Endothelial cell of umbilical vein (primary cell): Measurements from ENCODE around the gene SYMPK. TPM values are rescaled to one million over a fixed set of nuclear protein-coding genes. Genes with fewer than 3 reads are reported as not detected.

Experiments
- BruUV-seq: library from RNA; stranded (reverse); fragments of 400-500 nt; replicated peaks from 2 replicates; lab custom pipeline; 2021; lab: Mats Ljungman, UMichigan
- CTCF ChIA-PET: fragments of 300-600, 350-600 bp; sonication (Branson Sonifier 250); formaldehyde crosslinking; loops from one replicate; lab custom pipeline; 2021; ENCODE audit warnings: antibody characterized with exemption, inconsistent platforms; lab: Charles Lee
- POLR2A ChIA-PET: fragments of 300-600, 350-600 bp; sonication (Branson Sonifier 250); formaldehyde crosslinking; loops from one replicate; lab custom pipeline; 2021; ENCODE audit warnings: antibody characterized with exemption, inconsistent platforms; lab: Charles Lee
- DNase-seq: peaks from one replicate; pipeline ENCODE4 v3.0.0-alpha.2; 2011; ENCODE audit warnings: low read depth, low spot score
- FAIRE-seq: peaks from 2 replicates; lab custom pipeline; 2011; peaks lifted over from hg19 to GRCh38; lab: Jason Lieb, UNC
- H2AFZ ChIP-seq: 2 replicates; pipeline ENCODE4 v1.6.0; 2012; ENCODE audit warnings: low read depth, low read length, control low read depth, inconsistent platforms
- H3K27ac ChIP-seq: 2 replicates; pipeline ENCODE4 v1.5.1; 2011; ENCODE audit warnings: low read depth, mild to moderate bottlenecking, control low read depth, low read length, moderate library complexity; ENCODE audit not compliant: insufficient read depth
- H3K27me3 ChIP-seq, 2 experiments: 2 replicates each; pipeline versions ENCODE4 v1.6.0 to v1.6.1; 2011; ENCODE audit warnings: low read length in 2 of 2, mixed read lengths in 1 of 2; ENCODE audit not compliant: control insufficient read depth in 2 of 2, insufficient read depth in 2 of 2
- H3K36me3 ChIP-seq, 2 experiments: 2 replicates in 1 of 2; 3 replicates in 1 of 2; pipeline ENCODE4 v1.5.1; 2011; ENCODE audit warnings: low read length in 2 of 2, mild to moderate bottlenecking in 1 of 2, moderate library complexity in 1 of 2; ENCODE audit not compliant: control insufficient read depth in 2 of 2, insufficient read depth in 2 of 2; ENCODE audit errors: extremely low read depth in 1 of 2
- H3K4me1 ChIP-seq: 3 replicates; pipeline ENCODE4 v1.5.1; 2011; ENCODE audit warnings: mild to moderate bottlenecking, low read length; ENCODE audit not compliant: control insufficient read depth, insufficient read depth; ENCODE audit errors: extremely low read depth
- H3K4me2 ChIP-seq: 2 replicates; pipeline ENCODE4 v1.6.1; 2011; ENCODE audit warnings: low read length, control low read depth, mixed read lengths; ENCODE audit not compliant: insufficient read depth
- H3K4me3 ChIP-seq, 3 experiments: fragments of 200-600 bp in 1 of 3; sonication (generic), shearing (Covaris generic) in 1 of 3; replicated peaks in 1 of 3; 2 replicates each; pipeline ENCODE4 v1.5.1; 2011 to 2016; ENCODE audit warnings: control low read depth in 3 of 3, low read length in 3 of 3, mild to moderate bottlenecking in 2 of 3, inconsistent platforms in 1 of 3, low read depth in 1 of 3, moderate library complexity in 1 of 3; ENCODE audit not compliant: insufficient read depth in 1 of 3
- H3K79me2 ChIP-seq: 2 replicates; pipeline ENCODE4 v1.6.0; 2012; ENCODE audit warnings: low read length, inconsistent platforms; ENCODE audit not compliant: control insufficient read depth, insufficient read depth
- H3K9ac ChIP-seq: replicated peaks from 2 replicates; pipeline ENCODE3; 2011; ENCODE audit warnings: low read length, control low read depth; ENCODE audit not compliant: insufficient read depth; ENCODE audit errors: extremely low read depth
- H3K9me1 ChIP-seq: replicated peaks from 3 replicates; pipeline ENCODE4 v1.6.0; 2011; ENCODE audit warnings: mild to moderate bottlenecking, low read length; ENCODE audit not compliant: control insufficient read depth, insufficient read depth; ENCODE audit errors: extremely low read depth
- H3K9me3 ChIP-seq: replicated peaks from 2 replicates; pipeline ENCODE4 v1.5.1; 2012; ENCODE audit warnings: low read length, inconsistent platforms; ENCODE audit not compliant: control insufficient read depth, insufficient read depth
- H4K20me1 ChIP-seq: replicated peaks from 2 replicates; pipeline ENCODE3; 2011; ENCODE audit warnings: mild to moderate bottlenecking, low read length; ENCODE audit not compliant: control insufficient read depth, insufficient read depth; ENCODE audit errors: extremely low read depth
- CTCF ChIP-seq, 2 donors: IDR thresholded peaks; 1 replicate in 1 of 2; 2 replicates in 1 of 2; pipeline ENCODE4 v1.5.1; 2011; ENCODE audit warnings: low read length in 2 of 2, mild to moderate bottlenecking in 2 of 2, moderate library complexity in 2 of 2, control low read depth in 1 of 2, inconsistent platforms in 1 of 2, low read depth in 1 of 2; ENCODE audit not compliant: insufficient read depth in 1 of 2; ENCODE audit errors: extremely low read depth in 1 of 2
- EZH2 ChIP-seq: IDR thresholded peaks from 2 replicates; pipeline ENCODE4 v1.6.1; 2012; ENCODE audit warnings: borderline replicate concordance, low read depth, mild to moderate bottlenecking, moderate library complexity, low read length, inconsistent platforms; ENCODE audit not compliant: severe bottlenecking
- FOS ChIP-seq: IDR thresholded peaks from 2 replicates; pipeline ENCODE4 v1.6.1; 2011; ENCODE audit warnings: mild to moderate bottlenecking, low read length, moderate library complexity, borderline replicate concordance; ENCODE audit not compliant: insufficient read depth
- GATA2 ChIP-seq: IDR thresholded peaks from 2 replicates; pipeline ENCODE4 v1.7.0; 2011; ENCODE audit warnings: low read depth, mild to moderate bottlenecking, moderate library complexity, mixed read lengths, low read length; ENCODE audit not compliant: insufficient read length, insufficient read depth
- JUN ChIP-seq: IDR thresholded peaks from 2 replicates; pipeline ENCODE4 v1.6.1; 2011; ENCODE audit warnings: borderline replicate concordance, low read depth; ENCODE audit not compliant: insufficient read length, insufficient read depth
- MAX ChIP-seq: IDR thresholded peaks from 2 replicates; pipeline ENCODE4 v1.6.1; 2011; ENCODE audit not compliant: insufficient read depth, insufficient read length
- MYC ChIP-seq: IDR thresholded peaks from one replicate; pipeline ENCODE4 v1.6.1; 2011; ENCODE audit warnings: mild to moderate bottlenecking, low read depth, low read length
- POLR2A ChIP-seq: IDR thresholded peaks from 2 replicates; pipeline ENCODE4 v1.6.1; 2012; ENCODE audit warnings: low read depth, mild to moderate bottlenecking, control low read depth, low read length
- POLR2AphosphoS5 ChIP-seq: IDR thresholded peaks from 2 replicates; pipeline ENCODE4 v1.6.1; 2012; ENCODE audit warnings: low read depth, mild to moderate bottlenecking, control low read depth, low read length, moderate library complexity; ENCODE audit not compliant: insufficient read depth
- dilution Hi-C: fragments of 300-500 bp; cut with MboI; formaldehyde crosslinking; loops from one replicate; pipeline ENCODE4 v1.15.0; 2019; ENCODE audit warnings: low sequenced_read_pairs; ENCODE audit not compliant: extremely low pct_ligation_motif_present
- intact Hi-C: fragments of 100-400 bp; cut with micrococcal nuclease; formaldehyde crosslinking; loops from one replicate; pipeline ENCODE4 v1.10.0; 2022
- polyA plus RNA-seq, 4 experiments: library from polyadenylated mRNA; depleted of rRNA in 3 of 4; stranded (reverse) in 3 of 4; unstranded in 1 of 4; fragments of >200 nt; gene quantifications; 2 replicates each; pipeline versions ENCODE4 v1.2.1 to v1.2.3, GENCODE V29; 2011 to 2012; ENCODE audit warnings: missing spikeins in 1 of 4
- total RNA-seq: library from RNA; stranded (reverse); gene quantifications from 2 replicates; pipeline ENCODE4 v1.2.3, GENCODE V29; 2021

SYMPK gene
- total and polyA plus RNA-seq, 2 donors (not counting 3 experiments of a cell fraction or from before 2014, with no cell fraction given): 89.8 to 95.7 TPM

- Histone ChIP-seq H3K79me2 (no peaks in the 10 kb centered on the region), H3K36me3 (no peaks in the 10 kb centered on the region), H3K4me3 (peak overlapping the region; percentile 38 to 95 (median 55)), H3K9me3 (no peaks in the 10 kb centered on the region), H3K4me1 (peaks cover 7% of the 10 kb centered on the region), H3K9me1 (no peaks in the 10 kb centered on the region), H3K27ac (no peak overlapping the region), H3K4me2 (peak overlapping the region; percentile 20), H3K27me3 (no peaks in the 10 kb centered on the region), H2AFZ (peak overlapping the region; percentile 84), H3K9ac (no peak overlapping the region), H4K20me1 (no peaks in the 10 kb centered on the region)
- no TSS peak for BruUV-seq
- DNase-seq (peak; percentile 30), FAIRE-seq (no peak)
- CTCF ChIA-PET: interaction anchor here (1.0 to 2.1 kb wide), 6 partner anchors 9 to 127 kb away, joined by 3 to 7 read pairs (median 4); partner anchors contain the start of gene CCDC61
- dilution Hi-C loops (no loop called here), intact Hi-C loops (no loop called here)
- TF ChIP-seq MAX: no peak
- POLR2A ChIA-PET: interaction anchor here (1.0 kb wide), 1 partner anchor 15 kb away, joined by 3 read pairs; the partner anchor contains the start of gene IRF2BP1
Measured at GRCh38 chr19:45901432-45901911, 38.5 kb upstream of the SYMPK start.

- DNase-seq (no peak), FAIRE-seq (no peak)
- POLR2A ChIA-PET: interaction anchor here (1.0 kb wide), 1 partner anchor 15 kb away, joined by 3 read pairs; the partner anchor contains the start of gene IRF2BP1
- no peak for TF ChIP-seq POLR2A
- TF ChIP-seq FOS: no peak
- no peak for TF ChIP-seq JUN
- TF ChIP-seq GATA2: no peak
- TF ChIP-seq MYC: no peak
- TF ChIP-seq MAX: no peak
- TF ChIP-seq POLR2AphosphoS5: no peak
- no peak for TF ChIP-seq EZH2
- no peak for TF ChIP-seq CTCF (IDR thresholded peaks at IDR 0.05; ENCODE audit: extremely low read depth in 1 of 2, insufficient read depth in 1 of 2, low read depth in 1 of 2, low read length in 2 of 2)
- Histone ChIP-seq H3K27me3 (no peaks in the 10 kb centered on the region), H3K9me3 (no peaks in the 10 kb centered on the region), H3K4me1 (peaks cover 7% of the 10 kb centered on the region), H3K4me3 (peak overlapping the region in 2 of 3 experiments; percentile 38 to 55), H2AFZ (no peak overlapping the region), H3K9ac (no peak overlapping the region), H3K36me3 (peaks cover 0 to 4% of the 10 kb centered on the region in 2 experiments), H3K9me1 (no peaks in the 10 kb centered on the region), H4K20me1 (no peaks in the 10 kb centered on the region), H3K79me2 (no peaks in the 10 kb centered on the region), H3K27ac (no peak overlapping the region), H3K4me2 (peak overlapping the region; percentile 20)
- intact Hi-C loops: no loop called here
- CTCF ChIA-PET: interaction anchor here (1.0 to 1.8 kb wide), 6 partner anchors 8 to 116 kb away, joined by 3 to 4 read pairs (median 4); partner anchors contain the start of gene CCDC61
- dilution Hi-C loops: no loop called here
- no TSS peak for BruUV-seq
Measured at GRCh38 chr19:45900738-45901431, 37.9 kb upstream of the SYMPK start.
